ENCODE results near the gene NT5C1A. TPM values are rescaled to one million over a fixed set of nuclear protein-coding genes. Genes with fewer than 3 reads are reported as not detected.

Gene NT5C1A
- total RNA-seq, 1 donor from 2014 or later: not detected

DNA sequence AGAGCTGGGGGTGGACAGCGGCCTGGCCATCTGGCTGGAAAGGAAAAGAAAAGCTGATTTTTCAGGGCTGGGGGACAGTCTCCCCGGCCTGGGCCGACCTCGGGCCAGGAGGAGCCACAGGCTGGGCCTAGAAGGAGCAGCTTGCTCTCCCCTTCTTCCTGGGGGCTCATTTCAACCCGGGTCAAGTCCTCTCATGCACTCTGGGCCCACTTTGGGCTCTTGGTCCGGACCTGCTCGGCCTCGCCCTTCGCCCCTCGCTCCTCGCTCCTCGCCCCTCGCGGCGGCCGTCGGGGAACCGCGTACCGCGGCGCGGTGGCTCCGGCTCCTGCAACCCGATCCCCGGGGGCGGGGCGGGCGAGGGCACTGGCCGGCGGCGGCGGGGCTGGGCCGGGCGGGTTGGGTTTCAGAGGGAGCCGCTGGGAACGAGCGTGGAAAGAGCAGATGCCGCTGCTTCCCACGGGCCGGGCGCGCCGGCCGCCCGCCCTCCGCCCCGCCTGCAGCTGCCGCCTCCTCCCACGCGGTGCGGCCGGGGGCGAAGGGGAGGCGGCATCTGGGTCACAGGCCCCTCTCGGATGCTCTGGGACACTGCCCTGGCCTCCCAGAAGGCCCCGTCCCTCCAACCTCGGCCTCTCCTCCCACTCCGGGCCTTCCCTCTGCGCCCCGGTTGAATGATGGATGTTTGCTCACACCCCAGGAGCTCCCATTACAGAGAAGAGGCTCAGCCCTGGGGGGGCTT, 39.1 kb downstream of the NT5C1A start:
- H3K9me3 Mint-ChIP-seq: no peaks in the 10 kb centered on the region
- no peaks in the 10 kb centered on the region for H3K36me3 Mint-ChIP-seq
- H3K4me3 Mint-ChIP-seq: peak overlapping the region; percentile 44
- DNase-seq (ENCODE audit: extremely low spot score, unreplicated experiment): peak; percentile 79
- H3K4me1 Mint-ChIP-seq (ENCODE audit: unreplicated experiment): peaks cover 35% of the 10 kb centered on the region
- H3K27ac Mint-ChIP-seq: no peak overlapping the region
- no peak for TF ChIP-seq CTCF (conservative IDR thresholded peaks at IDR 0.05)
- H3K27me3 Mint-ChIP-seq: peaks cover 65% of the 10 kb centered on the region

DNA sequence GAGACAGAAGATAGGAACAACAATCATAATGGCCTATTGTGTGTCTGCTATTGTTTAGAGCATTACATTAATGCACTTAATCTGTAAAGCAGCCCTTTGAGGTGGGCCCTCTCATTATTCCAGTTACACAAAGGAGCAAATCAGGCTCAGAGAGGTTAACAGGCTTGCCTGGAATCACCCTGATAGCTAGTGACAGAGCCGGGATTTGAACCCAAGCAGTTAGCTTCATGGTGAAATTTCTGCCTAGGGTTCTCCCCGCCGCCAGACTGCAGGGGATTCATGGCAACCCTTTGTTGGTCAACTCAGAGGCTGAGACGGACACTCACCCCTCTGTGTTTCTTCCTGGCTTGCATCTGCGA, 39.6 kb downstream of the NT5C1A start:
- peaks cover 62% of the 10 kb centered on the region for H3K27me3 Mint-ChIP-seq
- no peak for DNase-seq (ENCODE audit: extremely low spot score, unreplicated experiment)
- TF ChIP-seq CTCF (conservative IDR thresholded peaks at IDR 0.05): no peak
- H3K4me1 Mint-ChIP-seq (ENCODE audit: unreplicated experiment): peaks cover 30% of the 10 kb centered on the region
- no peaks in the 10 kb centered on the region for H3K9me3 Mint-ChIP-seq
- H3K4me3 Mint-ChIP-seq: no peak overlapping the region
- no peak overlapping the region for H3K27ac Mint-ChIP-seq
- H3K36me3 Mint-ChIP-seq: no peaks in the 10 kb centered on the region

DNA sequence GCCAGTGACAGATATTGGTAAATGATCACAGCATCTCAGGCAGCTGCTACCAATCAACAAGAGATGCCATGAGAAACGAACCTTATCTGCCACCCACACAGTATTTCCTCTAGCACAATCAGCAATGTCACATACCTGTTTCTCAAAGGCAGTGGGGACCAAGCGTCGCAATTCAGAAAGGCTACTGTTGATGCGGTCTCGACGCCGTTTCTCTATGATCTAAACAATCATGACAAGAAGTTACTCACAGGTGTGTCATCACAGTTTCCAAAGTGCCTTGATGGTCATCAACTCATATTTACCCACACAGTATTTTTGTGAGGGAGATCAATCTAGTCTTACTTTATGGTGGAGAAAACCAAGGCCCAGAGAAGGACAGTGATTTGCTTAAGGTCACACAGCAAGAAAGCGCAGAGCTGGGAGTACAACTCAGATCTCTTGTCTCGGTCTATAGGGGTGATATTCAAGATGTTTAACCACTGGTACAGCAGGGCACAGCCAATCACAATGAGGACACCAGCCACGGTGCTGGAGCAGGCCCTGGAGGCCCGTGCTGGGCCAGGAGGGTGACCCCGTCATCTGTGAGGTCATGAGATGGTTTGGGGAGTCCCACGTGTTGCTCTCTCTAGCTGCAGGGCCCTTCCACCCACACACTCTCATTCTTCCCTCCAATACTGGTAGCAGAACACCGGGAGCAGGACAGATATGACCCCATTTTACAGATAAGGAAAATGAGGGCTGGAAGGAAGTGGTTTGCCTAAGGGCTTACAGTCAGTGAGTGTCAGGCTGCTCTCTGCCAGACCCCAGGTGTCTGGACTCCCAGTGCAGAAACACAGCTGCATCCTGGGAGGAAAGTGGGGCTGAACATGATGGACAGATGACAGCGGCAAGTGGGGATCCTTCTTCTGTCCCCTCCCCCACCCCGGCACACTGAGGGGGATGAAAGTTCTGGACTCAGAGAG, 40.3 kb downstream of the NT5C1A start:
- no peaks in the 10 kb centered on the region for H3K9me3 Mint-ChIP-seq
- H3K36me3 Mint-ChIP-seq: no peaks in the 10 kb centered on the region
- peaks cover 57% of the 10 kb centered on the region for H3K27me3 Mint-ChIP-seq
- H3K27ac Mint-ChIP-seq: no peak overlapping the region
- H3K4me3 Mint-ChIP-seq: no peak overlapping the region
- DNase-seq (ENCODE audit: extremely low spot score, unreplicated experiment): no peak
- peaks cover 23% of the 10 kb centered on the region for H3K4me1 Mint-ChIP-seq (ENCODE audit: unreplicated experiment)
- no peak for TF ChIP-seq CTCF (conservative IDR thresholded peaks at IDR 0.05)

DNA sequence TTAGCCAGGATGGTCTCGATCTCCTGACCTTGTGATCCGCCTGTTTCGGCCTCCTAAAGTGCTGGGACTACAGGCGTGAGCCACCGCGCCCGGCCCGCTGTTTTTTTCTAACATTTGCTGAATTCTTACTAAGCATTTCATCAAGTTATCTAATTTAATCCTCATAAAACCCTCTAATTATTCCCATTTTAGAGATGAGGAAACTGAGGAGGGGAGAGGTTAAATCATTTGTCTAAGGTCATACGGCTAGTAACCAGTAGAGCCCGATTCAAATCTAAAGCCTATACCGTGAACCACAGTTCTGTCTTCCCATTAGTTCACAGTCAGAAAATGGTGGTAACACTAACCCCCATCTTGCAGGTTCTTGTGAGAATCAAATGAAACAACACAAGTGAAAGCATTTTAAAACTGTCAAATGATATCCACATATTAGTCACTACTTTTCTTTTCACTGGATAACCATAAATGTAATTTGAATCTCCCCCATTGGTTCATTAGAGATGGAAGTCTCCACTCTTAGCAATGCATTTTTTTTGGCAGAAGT, 43.0 kb downstream of the NT5C1A start:
- peaks cover 7% of the 10 kb centered on the region for H3K4me1 Mint-ChIP-seq (ENCODE audit: unreplicated experiment)
- no peak overlapping the region for H3K27ac Mint-ChIP-seq
- no peaks in the 10 kb centered on the region for H3K36me3 Mint-ChIP-seq
- H3K27me3 Mint-ChIP-seq: peaks cover 44% of the 10 kb centered on the region
- no peaks in the 10 kb centered on the region for H3K9me3 Mint-ChIP-seq
- H3K4me3 Mint-ChIP-seq: no peak overlapping the region
- no peak for DNase-seq (ENCODE audit: extremely low spot score, unreplicated experiment)
- no peak for TF ChIP-seq CTCF (conservative IDR thresholded peaks at IDR 0.05)

DNA sequence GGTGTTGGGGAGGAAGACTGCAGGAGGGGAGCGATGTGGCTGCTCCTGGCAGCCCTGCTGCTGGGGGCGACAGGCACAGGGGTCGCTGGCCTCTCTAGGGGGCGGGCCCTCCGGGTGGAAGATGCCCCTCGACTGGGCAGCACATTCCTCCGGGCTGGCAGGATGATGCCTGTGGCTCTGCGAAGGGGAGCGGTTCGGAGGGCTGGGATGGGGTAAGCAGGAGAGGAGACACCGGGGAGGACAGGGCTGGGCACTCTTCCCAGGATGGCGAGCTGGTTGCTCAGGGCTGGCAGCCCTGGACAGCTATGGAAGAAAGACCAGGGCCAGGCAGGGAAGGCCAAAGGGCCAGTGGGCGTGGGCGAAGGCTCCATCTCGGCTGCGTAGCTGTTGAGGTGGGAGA, 45.3 kb downstream of the NT5C1A start:
- H3K36me3 Mint-ChIP-seq: no peaks in the 10 kb centered on the region

More for the DNA sequence above, 45.3 kb downstream of the NT5C1A start:
- Mint-ChIP-seq H3K4me1 (ENCODE audit: unreplicated experiment) (no peaks in the 10 kb centered on the region), H3K4me3 (no peak overlapping the region), H3K9me3 (no peaks in the 10 kb centered on the region), H3K27ac (no peak overlapping the region), H3K27me3 (peaks cover 38% of the 10 kb centered on the region)
- DNase-seq (ENCODE audit: extremely low spot score, unreplicated experiment): no peak
- TF ChIP-seq CTCF (conservative IDR thresholded peaks at IDR 0.05): no peak
